SK-N-MC (cell line): ENCODE measurements around the gene STOML2.

Experiments
- EZH2 ChIP-seq: fragments of 200-600 bp; sonication (generic); IDR thresholded peaks from one replicate; pipeline ENCODE4 v1.6.1; 2017; ENCODE audit warnings: antibody characterized with exemption
- POLR2AphosphoS5 ChIP-seq: IDR thresholded peaks from 2 replicates; pipeline ENCODE4 v1.6.1; 2012; ENCODE audit warnings: mild to moderate bottlenecking, low read depth, low read length, borderline replicate concordance

DNA sequence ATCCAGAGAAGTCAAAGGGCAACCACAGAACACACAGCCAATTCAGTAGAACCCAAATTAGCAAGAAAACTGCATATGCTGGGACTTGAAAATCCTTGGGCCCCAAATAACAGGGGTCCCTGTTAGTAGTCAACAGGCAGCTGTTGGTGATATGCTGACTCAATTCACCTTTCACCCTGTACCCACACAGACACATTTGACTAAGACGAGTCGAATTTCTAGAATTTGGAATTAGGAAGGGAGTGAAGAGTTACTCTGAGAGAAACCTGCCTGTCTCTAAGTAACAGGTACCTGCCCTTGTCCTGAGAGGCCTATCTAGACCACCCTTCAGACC, 29.7 kb downstream of the STOML2 start:
- TF ChIP-seq EZH2 (no peak), POLR2AphosphoS5 (no peak)
